B cell (primary cell): ENCODE results near the gene HSBP1L1. TPM values are rescaled to one million over a fixed set of nuclear protein-coding genes. Genes with fewer than 3 reads are reported as not detected.

ENCODE experiments used
- ATAC-seq: fragments of 200-7000 bp; cut with Tn5 transposase; one replicate; pipeline ENCODE4 v1.10.0; 2021; ENCODE audit warnings: low read depth, mild to moderate bottlenecking, moderate number of reproducible peaks, moderate library complexity
- CTCF ChIA-PET: fragments of 350-600 bp; sonication (Branson Sonifier 250); formaldehyde crosslinking; loops from one replicate; lab custom pipeline; 2021; ENCODE audit warnings: antibody characterized with exemption, inconsistent platforms; lab: Charles Lee
- POLR2A ChIA-PET: fragments of 350-600 bp; sonication (Branson Sonifier 250); formaldehyde crosslinking; loops from one replicate; lab custom pipeline; 2021; ENCODE audit warnings: antibody characterized with exemption; lab: Charles Lee
- DNase-seq: peaks from one replicate; pipeline ENCODE4 v3.0.0; 2013
- H2AFZ ChIP-seq: 2 replicates; pipeline ENCODE4 v1.6.1; 2012; ENCODE audit warnings: mild to moderate bottlenecking, low read depth, low read length; ENCODE audit not compliant: insufficient read depth, poor library complexity, severe bottlenecking
- H3K27ac ChIP-seq, 2 donors: 1 replicate in 1 of 2; 2 replicates in 1 of 2; pipeline ENCODE4 v1.5.1; 2012 to 2013; ENCODE audit warnings: low read length in 2 of 2, mild to moderate bottlenecking in 2 of 2, moderate library complexity in 1 of 2
- H3K27me3 ChIP-seq, 4 experiments: fragments of 200-600 bp in 1 of 4; sonication (generic) in 1 of 4; replicated peaks in 1 of 4; 1 replicate in 2 of 4; 2 replicates in 2 of 4; pipeline versions ENCODE4 v1.6.1 to v1.7.0; 2013 to 2016; ENCODE audit warnings: low read length in 3 of 4, mild to moderate bottlenecking in 2 of 4, mixed read lengths in 1 of 4, moderate library complexity in 1 of 4; ENCODE audit not compliant: insufficient read depth in 4 of 4, control insufficient read depth in 3 of 4; ENCODE audit errors: control extremely low read depth in 1 of 4
- H3K36me3 ChIP-seq, 2 experiments: replicated peaks in 1 of 2; 1 replicate in 1 of 2; 2 replicates in 1 of 2; pipeline versions ENCODE4 v1.6.1 to v1.7.1; 2013; ENCODE audit warnings: low read length in 1 of 2; ENCODE audit not compliant: insufficient read depth in 2 of 2, control insufficient read depth in 1 of 2; ENCODE audit errors: control extremely low read depth in 1 of 2, extremely low read depth in 1 of 2
- H3K4me1 ChIP-seq, 2 donors: fragments of 200-600 bp in 1 of 2; sonication (generic) in 1 of 2; 1 replicate in 1 of 2; 2 replicates in 1 of 2; pipeline versions ENCODE4 v1.5.1 to v1.6.1; 2013 to 2017; ENCODE audit warnings: low read length in 2 of 2; ENCODE audit not compliant: control insufficient read depth in 2 of 2, insufficient read depth in 2 of 2
- H3K4me2 ChIP-seq: replicated peaks from 2 replicates; pipeline ENCODE3; 2012; ENCODE audit warnings: mild to moderate bottlenecking, low read depth, low read length; ENCODE audit not compliant: poor library complexity, severe bottlenecking
- H3K4me3 ChIP-seq, 5 experiments: fragments of 200-600 bp in 1 of 5; sonication (generic) in 1 of 5; 1 replicate in 3 of 5; 2 replicates in 2 of 5; pipeline versions ENCODE4 v1.5.1 to v1.7.0; 2011 to 2016; ENCODE audit warnings: low read length in 4 of 5, mild to moderate bottlenecking in 4 of 5, low read depth in 2 of 5, control low read depth in 1 of 5, moderate library complexity in 1 of 5; ENCODE audit not compliant: insufficient read depth in 1 of 5; ENCODE audit errors: control extremely low read depth in 1 of 5, extremely low read depth in 1 of 5
- H3K79me2 ChIP-seq: fragments of 200-600 bp; sonication (generic); one replicate; pipeline ENCODE4 v1.6.0; 2016; ENCODE audit warnings: low read length; ENCODE audit not compliant: control insufficient read depth, insufficient read depth
- H3K9ac ChIP-seq: fragments of 200-600 bp; sonication (generic); 2 replicates; pipeline ENCODE4 v1.6.1; 2017; ENCODE audit warnings: mild to moderate bottlenecking, low read length, moderate library complexity
- H3K9me3 ChIP-seq, 3 donors: one replicate each; pipeline versions ENCODE4 v1.6.1 to v1.7.1; 2013; ENCODE audit warnings: low read length in 2 of 3; ENCODE audit not compliant: control insufficient read depth in 2 of 3, insufficient read depth in 1 of 3; ENCODE audit errors: control extremely low read depth in 1 of 3
- H4K20me1 ChIP-seq: 2 replicates; pipeline ENCODE4 v1.6.0; 2012; ENCODE audit warnings: mild to moderate bottlenecking, low read length; ENCODE audit not compliant: insufficient read depth, control insufficient read depth, poor library complexity, severe bottlenecking
- H3K27ac Mint-ChIP-seq: one replicate; pipeline ENCODE4 v1.8.0; 2021; ENCODE audit warnings: mixed read lengths
- H3K27me3 Mint-ChIP-seq: one replicate; pipeline ENCODE4 v1.8.0; 2021; ENCODE audit warnings: mixed read lengths
- H3K4me1 Mint-ChIP-seq: one replicate; pipeline ENCODE4 v1.8.0; 2021; ENCODE audit warnings: mixed read lengths
- H3K4me3 Mint-ChIP-seq: one replicate; pipeline ENCODE4 v1.8.0; 2021; ENCODE audit warnings: mixed read lengths
- H3K9me3 Mint-ChIP-seq: one replicate; pipeline ENCODE4 v1.8.0; 2022; ENCODE audit warnings: mixed read lengths; ENCODE audit not compliant: insufficient read depth
- EZH2 ChIP-seq: IDR thresholded peaks from 2 replicates; pipeline ENCODE4 v1.6.1; 2012; ENCODE audit warnings: borderline replicate concordance, low read depth, mild to moderate bottlenecking, moderate library complexity, low read length; ENCODE audit not compliant: insufficient read depth, poor library complexity, severe bottlenecking
- WGBS: methylation state at CpG from one replicate; pipeline ENCODE4 v1.1.5; 2013; ENCODE audit warnings: missing lambda C conversion rate; ENCODE audit not compliant: insufficient coverage; 5-methylcytosine and 5-hydroxymethylcytosine counted together
- intact Hi-C: fragments of 100-400 bp; cut with micrococcal nuclease; formaldehyde crosslinking; loops from one replicate; pipeline ENCODE4 v1.10.0; 2022
- polyA plus RNA-seq: library from polyadenylated mRNA; depleted of rRNA; stranded (reverse); fragments of >200 nt; gene quantifications from 2 replicates; pipeline ENCODE4 v1.2.3, GENCODE V29; 2012
- total RNA-seq, 2 donors: library from RNA; stranded (reverse); fragments of 120-200 nt in 1 of 2; gene quantifications; 1 replicate in 1 of 2; 2 replicates in 1 of 2; pipeline versions ENCODE4 v1.2.3 to v1.2.4, GENCODE V29; 2013 to 2022
- TF ChIP-seq, protein P1 (sequence below): fragments of 200-600 bp; IDR thresholded peaks from one replicate; pipeline ENCODE4 v1.8.0; 2022; ENCODE audit warnings: antibody characterized with exemption, mild to moderate bottlenecking

HSBP1L1 gene
- total and polyA plus RNA-seq, 2 donors (not counting 1 experiment from before 2014, with no cell fraction given), result 4.6 to 7.2 TPM

DNA sequence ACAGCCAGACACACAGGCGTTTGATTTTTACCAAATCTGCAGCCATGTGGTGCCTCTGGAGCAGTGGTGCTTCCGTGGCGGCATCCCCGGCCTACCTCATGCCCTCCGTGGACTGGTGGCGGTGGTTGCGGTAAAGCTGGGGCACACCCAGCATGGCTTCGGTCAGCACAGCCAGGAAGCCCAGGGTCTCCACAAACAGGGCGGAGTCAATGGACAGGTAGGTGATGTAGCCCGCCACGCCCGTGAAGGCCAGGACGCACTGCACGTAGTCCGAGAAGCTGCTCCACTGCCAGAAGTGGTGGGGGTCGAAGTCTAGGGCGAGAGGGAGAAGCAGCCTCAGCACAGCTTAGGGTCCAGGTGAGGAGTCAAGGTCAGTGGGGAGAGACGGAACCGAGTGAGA lies 45.4 kb upstream of the HSBP1L1 start:
- DNase-seq (no peak), ATAC-seq (no peak)
- H3K27ac Mint-ChIP-seq, result no peak overlapping the region
- H3K27me3 Mint-ChIP-seq, result no peaks in the 10 kb centered on the region
- CTCF ChIA-PET, result no interaction called here
- no peak overlapping the region for H3K4me3 Mint-ChIP-seq
- Histone ChIP-seq H3K27me3 (no peaks in the 10 kb centered on the region), H3K27ac (no peak overlapping the region), H3K36me3 (peaks cover 0 to 39% of the 10 kb centered on the region in 2 experiments), H3K4me2 (no peak overlapping the region), H3K79me2 (peaks cover 71% of the 10 kb centered on the region), H2AFZ (no peak overlapping the region), H3K4me3 (no peak overlapping the region), H3K9me3 (peaks cover 0 to 23% (median 0%) of the 10 kb centered on the region in 3 donors), H3K4me1 (peaks cover 7 to 8% of the 10 kb centered on the region in 2 donors), H4K20me1 (peaks cover 67% of the 10 kb centered on the region), H3K9ac (no peak overlapping the region)
- peaks cover 14% of the 10 kb centered on the region for H3K4me1 Mint-ChIP-seq
- intact Hi-C loops, result no loop called here
- no peak for TF ChIP-seq EZH2
- TF ChIP-seq, protein P1, sequence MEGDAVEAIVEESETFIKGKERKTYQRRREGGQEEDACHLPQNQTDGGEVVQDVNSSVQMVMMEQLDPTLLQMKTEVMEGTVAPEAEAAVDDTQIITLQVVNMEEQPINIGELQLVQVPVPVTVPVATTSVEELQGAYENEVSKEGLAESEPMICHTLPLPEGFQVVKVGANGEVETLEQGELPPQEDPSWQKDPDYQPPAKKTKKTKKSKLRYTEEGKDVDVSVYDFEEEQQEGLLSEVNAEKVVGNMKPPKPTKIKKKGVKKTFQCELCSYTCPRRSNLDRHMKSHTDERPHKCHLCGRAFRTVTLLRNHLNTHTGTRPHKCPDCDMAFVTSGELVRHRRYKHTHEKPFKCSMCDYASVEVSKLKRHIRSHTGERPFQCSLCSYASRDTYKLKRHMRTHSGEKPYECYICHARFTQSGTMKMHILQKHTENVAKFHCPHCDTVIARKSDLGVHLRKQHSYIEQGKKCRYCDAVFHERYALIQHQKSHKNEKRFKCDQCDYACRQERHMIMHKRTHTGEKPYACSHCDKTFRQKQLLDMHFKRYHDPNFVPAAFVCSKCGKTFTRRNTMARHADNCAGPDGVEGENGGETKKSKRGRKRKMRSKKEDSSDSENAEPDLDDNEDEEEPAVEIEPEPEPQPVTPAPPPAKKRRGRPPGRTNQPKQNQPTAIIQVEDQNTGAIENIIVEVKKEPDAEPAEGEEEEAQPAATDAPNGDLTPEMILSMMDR, result no peak
- 99% methylated on average over 17 of the region's 19 CpGs for WGBS
- no peaks in the 10 kb centered on the region for H3K9me3 Mint-ChIP-seq
- POLR2A ChIA-PET, result no interaction called here

DNA sequence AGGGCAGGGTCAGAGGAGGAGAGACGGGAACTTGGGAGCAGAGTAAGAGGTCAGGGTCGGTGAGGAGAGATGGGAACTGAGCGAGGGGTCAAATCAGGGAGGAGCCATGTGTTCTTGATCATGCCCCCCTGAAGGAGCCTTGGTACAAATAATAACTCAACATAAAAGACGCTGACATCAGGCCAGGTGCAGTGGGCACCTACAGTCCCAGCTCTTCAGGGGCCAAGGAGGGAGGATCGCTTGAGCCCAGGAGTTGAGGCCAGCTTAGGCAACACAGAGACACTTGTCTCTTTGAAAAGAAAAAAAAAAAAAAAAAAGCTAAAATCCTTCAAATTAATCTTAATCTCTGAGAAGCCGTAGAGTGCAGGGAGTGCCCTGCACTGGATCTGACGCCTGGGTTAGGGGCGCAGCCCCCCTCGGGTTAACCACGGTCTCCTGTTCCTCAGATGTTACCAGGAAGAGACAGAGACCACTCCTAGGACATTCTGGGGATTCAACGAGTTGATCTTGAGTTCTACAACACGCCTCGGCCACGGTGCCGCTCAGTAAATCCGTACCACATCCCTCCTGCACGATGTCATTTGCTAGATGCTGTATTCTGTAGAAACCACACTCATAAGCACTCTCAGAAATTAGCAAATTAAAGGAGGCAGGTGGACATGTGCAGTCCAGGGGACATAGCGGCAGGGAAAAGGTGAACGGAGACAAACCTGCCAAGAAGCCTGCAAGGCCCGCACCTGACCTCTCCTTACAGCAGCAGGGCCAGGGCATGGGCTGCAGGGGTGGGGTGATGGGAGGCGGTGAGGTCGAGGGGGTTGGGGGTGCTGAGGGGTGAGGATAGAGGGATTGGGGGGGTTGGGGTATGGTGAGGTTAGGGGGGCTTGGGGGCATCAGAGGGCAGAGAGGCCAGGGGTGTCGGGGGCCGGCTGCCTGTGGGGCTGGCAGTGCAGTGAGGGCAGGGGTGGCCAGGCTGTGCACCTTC lies 42.2 kb upstream of the HSBP1L1 start:
- Mint-ChIP-seq H3K27ac (no peak overlapping the region), H3K4me3 (no peak overlapping the region), H3K4me1 (no peaks in the 10 kb centered on the region), H3K27me3 (no peaks in the 10 kb centered on the region), H3K9me3 (no peaks in the 10 kb centered on the region)
- H3K27ac ChIP-seq, result no peak overlapping the region
- no peak for ATAC-seq
- ChIA-PET POLR2A (no interaction called here), CTCF (no interaction called here)
- intact Hi-C loops, result no loop called here
- no peak overlapping the region for H3K4me2 ChIP-seq
- peaks cover 0 to 19% (median 0%) of the 10 kb centered on the region in 3 donors for H3K9me3 ChIP-seq
- no peak for TF ChIP-seq EZH2
- TF ChIP-seq, protein P1, result no peak
- no peak overlapping the region for H3K4me3 ChIP-seq
- H3K79me2 ChIP-seq, result peaks cover 76% of the 10 kb centered on the region
- peak; percentile 14 for DNase-seq
- H2AFZ ChIP-seq, result no peak overlapping the region
- peaks cover 65% of the 10 kb centered on the region for H4K20me1 ChIP-seq
- WGBS, result 99% methylated on average over 20 of the region's 24 CpGs
- H3K9ac ChIP-seq, result no peak overlapping the region
- peaks cover 0 to 48% of the 10 kb centered on the region in 2 experiments for H3K36me3 ChIP-seq
- H3K4me1 ChIP-seq, result no peaks in the 10 kb centered on the region
- no peaks in the 10 kb centered on the region for H3K27me3 ChIP-seq
